GM20000 (cell line): ENCODE results near the gene P2RY6.

Experiments used
- DNase-seq: peaks from one replicate; pipeline ENCODE4 v3.0.0; 2012; ENCODE audit warnings: low spot score
- CTCF ChIP-seq: IDR thresholded peaks from 2 replicates; pipeline ENCODE4 v1.5.1; 2012; ENCODE audit warnings: mild to moderate bottlenecking, control low read depth; ENCODE audit errors: extremely low read depth, missing control alignments

P2RY6 gene

GRCh38 chr11:73239571-73240189 is 32.5 kb upstream of the P2RY6 start:
- no peak for DNase-seq
- TF ChIP-seq CTCF, result no peak

GRCh38 chr11:73240190-73240781 is 31.9 kb upstream of the P2RY6 start:
- no peak for DNase-seq
- no peak for TF ChIP-seq CTCF

GRCh38 chr11:73241300-73241699 is 30.8 kb upstream of the P2RY6 start:
- no peak for TF ChIP-seq CTCF
- no peak for DNase-seq

- TF ChIP-seq CTCF, result peak; percentile 97
- peak; percentile 87 for DNase-seq
Observed at GRCh38 chr11:73242251-73243092, 29.7 kb upstream of the P2RY6 start.

- no peak for TF ChIP-seq CTCF
Observed at GRCh38 chr11:73243093-73243485, 29.0 kb upstream of the P2RY6 start.

GRCh38 chr11:73244589-73245240 is 27.4 kb upstream of the P2RY6 start:
- no peak for TF ChIP-seq CTCF
- no peak for DNase-seq

More at GRCh38 chr11:73243093-73243485, 29.0 kb upstream of the P2RY6 start:
- DNase-seq, result no peak
